Measurements from ENCODE around the gene SDK1. TPM values are rescaled to one million over a fixed set of nuclear protein-coding genes. Genes with fewer than 3 reads are reported as not detected.

Gene SDK1
- total RNA-seq, 1 donor from 2014 or later = 3.9 TPM

DNA sequence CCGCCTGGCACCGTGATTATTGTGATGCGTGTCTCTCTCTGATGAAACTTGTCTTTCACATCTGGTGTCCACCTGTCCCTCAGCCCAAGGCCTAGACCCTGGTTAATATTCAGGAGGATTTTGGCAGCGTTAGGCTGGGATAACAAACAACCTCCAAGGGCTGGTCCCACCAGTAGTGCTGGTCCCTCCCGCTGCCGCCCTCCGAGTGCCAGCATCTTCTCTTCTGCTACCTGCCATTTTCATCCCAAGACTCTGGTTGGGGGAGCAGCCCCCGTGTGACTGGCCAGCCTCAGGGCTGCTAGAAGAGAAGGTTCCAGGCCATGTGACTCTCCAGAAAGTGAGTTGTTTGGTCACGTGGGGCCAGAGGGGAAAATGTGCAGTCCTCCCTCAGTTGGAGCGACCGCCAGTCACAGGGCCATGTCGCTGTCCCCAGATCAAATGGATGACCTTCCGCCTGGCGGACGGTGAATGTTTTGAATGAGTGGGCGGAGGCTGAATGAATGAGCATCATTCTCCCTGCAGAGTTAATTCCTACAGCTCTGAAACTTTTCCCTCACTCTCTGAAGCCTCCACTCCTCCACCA lies 901.2 kb downstream of the SDK1 start:
- no peak for TF ChIP-seq CTCF (IDR thresholded peaks at IDR 0.05; ENCODE audit: insufficient read depth, low read length, poor library complexity, severe bottlenecking)
- DNase-seq (ENCODE audit: low read depth) = no peak

GRCh38 chr7:4202954-4203353 lies 901.9 kb downstream of the SDK1 start:
- DNase-seq (ENCODE audit: low read depth) = no peak
- H3K4me3 ChIP-seq (ENCODE audit: low read depth, low read length) = no peak overlapping the region
- H3K36me3 ChIP-seq (ENCODE audit: control insufficient read depth, insufficient read depth, low read length) = no peaks in the 10 kb centered on the region
- no peak for TF ChIP-seq CTCF (IDR thresholded peaks at IDR 0.05; ENCODE audit: insufficient read depth, low read length, poor library complexity, severe bottlenecking)
- H3K27me3 ChIP-seq (ENCODE audit: control insufficient read depth, insufficient read depth, low read length) = peaks cover 25% of the 10 kb centered on the region

More for the DNA sequence above, 901.2 kb downstream of the SDK1 start:
- Histone ChIP-seq H3K27me3 (ENCODE audit: control insufficient read depth, insufficient read depth, low read length) (peaks cover 25% of the 10 kb centered on the region), H3K36me3 (ENCODE audit: control insufficient read depth, insufficient read depth, low read length) (no peaks in the 10 kb centered on the region), H3K4me3 (ENCODE audit: low read depth, low read length) (no peak overlapping the region)

GRCh38 chr7:4203626-4204512 lies 902.8 kb downstream of the SDK1 start:
- DNase-seq (ENCODE audit: low read depth) = no peak
- no peak for TF ChIP-seq CTCF (IDR thresholded peaks at IDR 0.05; ENCODE audit: insufficient read depth, low read length, poor library complexity, severe bottlenecking)
- H3K4me3 ChIP-seq (ENCODE audit: low read depth, low read length) = no peak overlapping the region
- H3K27me3 ChIP-seq (ENCODE audit: control insufficient read depth, insufficient read depth, low read length) = peaks cover 25% of the 10 kb centered on the region
- no peaks in the 10 kb centered on the region for H3K36me3 ChIP-seq (ENCODE audit: control insufficient read depth, insufficient read depth, low read length)

GRCh38 chr7:4204513-4205165 lies 903.6 kb downstream of the SDK1 start:
- Histone ChIP-seq H3K36me3 (ENCODE audit: control insufficient read depth, insufficient read depth, low read length) (no peaks in the 10 kb centered on the region), H3K4me3 (ENCODE audit: low read depth, low read length) (no peak overlapping the region), H3K27me3 (ENCODE audit: control insufficient read depth, insufficient read depth, low read length) (peaks cover 25% of the 10 kb centered on the region)
- no peak for TF ChIP-seq CTCF (IDR thresholded peaks at IDR 0.05; ENCODE audit: insufficient read depth, low read length, poor library complexity, severe bottlenecking)
- DNase-seq (ENCODE audit: low read depth) = no peak

DNA sequence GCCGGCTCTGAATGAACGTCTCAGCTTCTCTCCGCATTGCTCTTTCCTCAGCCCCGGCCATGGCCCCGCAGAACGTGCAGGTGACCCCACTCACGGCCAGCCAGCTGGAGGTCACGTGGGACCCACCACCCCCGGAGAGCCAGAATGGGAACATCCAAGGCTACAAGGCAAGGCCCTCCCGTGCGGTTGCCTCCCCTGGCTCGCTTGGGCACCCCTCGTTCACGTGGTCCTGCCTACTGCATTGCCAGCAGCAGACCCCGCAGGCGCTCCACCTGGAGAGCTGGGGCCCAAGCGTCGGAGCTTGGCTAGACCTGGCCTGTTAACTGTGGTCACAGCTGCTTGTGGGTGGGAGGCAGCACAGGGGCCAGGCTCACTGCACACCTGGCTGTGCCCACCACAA lies 904.8 kb downstream of the SDK1 start:
- DNase-seq (ENCODE audit: low read depth) = no peak
- H3K36me3 ChIP-seq (ENCODE audit: control insufficient read depth, insufficient read depth, low read length) = no peaks in the 10 kb centered on the region
- H3K27me3 ChIP-seq (ENCODE audit: control insufficient read depth, insufficient read depth, low read length) = peaks cover 25% of the 10 kb centered on the region
- no peak for TF ChIP-seq CTCF (IDR thresholded peaks at IDR 0.05; ENCODE audit: insufficient read depth, low read length, poor library complexity, severe bottlenecking)
- H3K4me3 ChIP-seq (ENCODE audit: low read depth, low read length) = no peak overlapping the region

Data from kidney epithelial cell (primary cell).